Measurements from ENCODE around the gene RAB33B.
"Not testable (repeated sequence)": the region's sequence is repeated elsewhere in the genome, so short reads cannot be mapped to it uniquely, and the experiment has no call there.

Gene RAB33B

DNA sequence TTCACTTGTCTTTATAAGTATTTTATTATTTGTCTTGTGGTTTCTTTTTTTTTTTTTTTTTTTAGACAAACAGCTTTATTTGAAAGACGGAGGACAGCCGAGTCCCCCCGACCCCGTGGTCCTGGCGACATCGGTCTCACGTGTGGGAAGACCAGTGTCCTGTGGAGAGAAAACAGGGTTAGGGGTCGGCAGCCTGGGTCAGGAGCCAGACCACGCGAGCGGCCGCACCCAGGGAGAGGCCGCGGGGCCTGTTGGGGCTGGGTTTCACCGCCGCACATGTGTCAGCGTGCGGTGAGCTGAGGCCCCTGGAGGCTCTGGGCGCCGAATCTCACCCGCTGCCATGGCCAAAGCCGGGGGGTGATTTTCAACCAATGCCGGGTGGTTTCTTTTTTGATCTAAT is 17.8 kb upstream of the RAB33B start:
- no peak for DNase-seq
- peaks cover 98% of the 10 kb centered on the region for H3K36me3 Mint-ChIP-seq (ENCODE audit: low read depth)
- no peak overlapping the region for H3K27ac Mint-ChIP-seq
- peaks cover 97% of the 10 kb centered on the region for H3K9me3 Mint-ChIP-seq
- peaks cover 3% of the 10 kb centered on the region for H3K27me3 Mint-ChIP-seq (ENCODE audit: low read depth, poor library complexity)
- H3K4me3 Mint-ChIP-seq, result no peak overlapping the region
- TF ChIP-seq, protein P1, sequence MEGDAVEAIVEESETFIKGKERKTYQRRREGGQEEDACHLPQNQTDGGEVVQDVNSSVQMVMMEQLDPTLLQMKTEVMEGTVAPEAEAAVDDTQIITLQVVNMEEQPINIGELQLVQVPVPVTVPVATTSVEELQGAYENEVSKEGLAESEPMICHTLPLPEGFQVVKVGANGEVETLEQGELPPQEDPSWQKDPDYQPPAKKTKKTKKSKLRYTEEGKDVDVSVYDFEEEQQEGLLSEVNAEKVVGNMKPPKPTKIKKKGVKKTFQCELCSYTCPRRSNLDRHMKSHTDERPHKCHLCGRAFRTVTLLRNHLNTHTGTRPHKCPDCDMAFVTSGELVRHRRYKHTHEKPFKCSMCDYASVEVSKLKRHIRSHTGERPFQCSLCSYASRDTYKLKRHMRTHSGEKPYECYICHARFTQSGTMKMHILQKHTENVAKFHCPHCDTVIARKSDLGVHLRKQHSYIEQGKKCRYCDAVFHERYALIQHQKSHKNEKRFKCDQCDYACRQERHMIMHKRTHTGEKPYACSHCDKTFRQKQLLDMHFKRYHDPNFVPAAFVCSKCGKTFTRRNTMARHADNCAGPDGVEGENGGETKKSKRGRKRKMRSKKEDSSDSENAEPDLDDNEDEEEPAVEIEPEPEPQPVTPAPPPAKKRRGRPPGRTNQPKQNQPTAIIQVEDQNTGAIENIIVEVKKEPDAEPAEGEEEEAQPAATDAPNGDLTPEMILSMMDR (IDR thresholded peaks at IDR 0.05), result no peak
- H3K4me1 Mint-ChIP-seq, result no peaks in the 10 kb centered on the region

DNA sequence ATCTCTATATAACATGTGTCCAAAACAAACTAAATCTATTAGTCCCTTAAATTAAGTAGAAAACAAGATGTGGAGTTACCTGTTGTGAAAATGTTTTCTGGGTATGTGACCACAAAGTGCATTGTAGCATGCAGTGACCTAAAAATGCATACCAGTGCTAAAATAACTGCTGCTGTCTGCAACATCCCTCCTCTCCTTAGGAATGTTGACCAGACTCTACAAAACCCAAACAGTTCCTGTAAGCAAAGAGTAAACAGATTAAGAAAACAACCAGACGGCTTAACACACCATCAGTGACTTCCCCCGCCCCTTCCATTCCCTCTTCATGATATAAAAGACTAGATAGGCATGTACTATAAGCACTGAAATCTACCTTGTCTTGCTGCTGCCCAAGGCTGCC is 15.8 kb upstream of the RAB33B start:
- Mint-ChIP-seq H3K9me3 (peaks cover 93% of the 10 kb centered on the region), H3K27ac (no peak overlapping the region), H3K27me3 (ENCODE audit: low read depth, poor library complexity) (no peaks in the 10 kb centered on the region), H3K4me3 (no peak overlapping the region), H3K36me3 (ENCODE audit: low read depth) (peaks cover 98% of the 10 kb centered on the region), H3K4me1 (no peaks in the 10 kb centered on the region)
- DNase-seq, result no peak
- TF ChIP-seq, protein P1 (IDR thresholded peaks at IDR 0.05), result no peak

DNA sequence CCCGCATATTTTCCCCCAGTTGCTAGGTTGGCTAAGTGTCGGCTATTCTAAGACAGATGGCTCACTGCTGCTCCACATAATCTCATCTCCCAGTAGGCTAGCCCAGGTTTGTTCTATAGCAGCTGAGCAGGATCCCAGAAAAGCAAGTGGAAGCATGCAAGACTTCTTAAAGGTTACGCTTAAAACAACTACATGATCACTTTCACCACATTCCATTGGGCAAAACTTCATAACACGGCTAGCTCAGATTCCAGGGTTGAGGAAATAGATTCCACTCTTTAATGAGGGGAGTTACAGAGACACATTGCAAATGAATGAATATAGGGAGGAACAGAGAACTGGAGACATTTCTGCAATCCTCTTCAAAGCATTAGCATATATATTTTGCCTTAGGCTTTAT is 12.9 kb upstream of the RAB33B start:
- no peak for DNase-seq
- TF ChIP-seq, protein P1 (IDR thresholded peaks at IDR 0.05), result no peak
- peaks cover 81% of the 10 kb centered on the region for H3K9me3 Mint-ChIP-seq
- peaks cover 96% of the 10 kb centered on the region for H3K36me3 Mint-ChIP-seq (ENCODE audit: low read depth)
- no peaks in the 10 kb centered on the region for H3K4me1 Mint-ChIP-seq
- no peak overlapping the region for H3K4me3 Mint-ChIP-seq
- H3K27ac Mint-ChIP-seq, result no peak overlapping the region
- H3K27me3 Mint-ChIP-seq (ENCODE audit: low read depth, poor library complexity), result no peaks in the 10 kb centered on the region

DNA sequence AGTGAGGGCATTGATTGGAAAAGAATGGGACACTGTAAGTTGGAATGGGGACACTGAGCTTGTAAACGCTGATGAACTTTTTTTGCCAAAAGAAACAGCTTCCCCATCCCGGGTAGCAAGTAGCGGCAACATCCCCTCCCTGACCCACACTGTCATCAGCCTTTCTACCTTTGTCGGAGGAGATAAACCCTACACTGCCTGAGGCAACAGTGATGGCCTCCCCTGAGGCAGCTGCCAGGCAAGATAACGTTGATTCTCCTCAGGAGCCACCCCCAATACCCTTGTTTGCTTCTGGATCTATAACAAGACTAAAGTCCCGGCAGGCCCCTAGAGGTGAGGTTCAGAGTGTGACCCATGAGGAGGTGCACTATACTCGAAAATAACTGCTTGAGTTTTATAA is 10.3 kb upstream of the RAB33B start:
- no peak overlapping the region for H3K27ac Mint-ChIP-seq
- H3K4me1 Mint-ChIP-seq, result no peaks in the 10 kb centered on the region
- peaks cover 74% of the 10 kb centered on the region for H3K9me3 Mint-ChIP-seq
- no peaks in the 10 kb centered on the region for H3K27me3 Mint-ChIP-seq (ENCODE audit: low read depth, poor library complexity)
- DNase-seq, result no peak
- peaks cover 95% of the 10 kb centered on the region for H3K36me3 Mint-ChIP-seq (ENCODE audit: low read depth)
- TF ChIP-seq, protein P1 (IDR thresholded peaks at IDR 0.05), result no peak
- no peak overlapping the region for H3K4me3 Mint-ChIP-seq

DNA sequence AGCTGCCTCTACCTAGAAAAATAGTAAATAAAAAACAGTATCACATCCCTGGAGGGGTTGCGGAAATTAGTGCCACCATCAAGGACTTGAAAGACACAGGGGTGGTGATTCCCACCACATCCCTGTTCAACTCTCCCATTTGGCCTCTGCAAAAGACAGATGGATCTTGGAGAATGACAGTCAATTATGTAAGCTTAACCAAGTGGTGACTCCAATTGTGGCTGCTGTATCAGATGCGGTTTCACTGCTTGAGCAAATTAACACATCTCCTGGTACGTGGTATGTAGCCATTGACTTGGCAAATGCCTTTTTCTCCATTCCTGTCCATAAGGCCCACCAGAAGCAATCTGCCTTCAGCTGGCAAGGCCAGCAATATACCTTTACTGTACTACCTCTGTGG is 9.0 kb upstream of the RAB33B start:
- H3K4me3 Mint-ChIP-seq; DNase-seq; H3K4me1 Mint-ChIP-seq; H3K27ac Mint-ChIP-seq; H3K27me3 Mint-ChIP-seq (ENCODE audit: low read depth, poor library complexity): not testable (repeated sequence)
- Mint-ChIP-seq H3K36me3 (ENCODE audit: low read depth) (peaks cover 95% of the 10 kb centered on the region), H3K9me3 (peaks cover 72% of the 10 kb centered on the region)

DNA sequence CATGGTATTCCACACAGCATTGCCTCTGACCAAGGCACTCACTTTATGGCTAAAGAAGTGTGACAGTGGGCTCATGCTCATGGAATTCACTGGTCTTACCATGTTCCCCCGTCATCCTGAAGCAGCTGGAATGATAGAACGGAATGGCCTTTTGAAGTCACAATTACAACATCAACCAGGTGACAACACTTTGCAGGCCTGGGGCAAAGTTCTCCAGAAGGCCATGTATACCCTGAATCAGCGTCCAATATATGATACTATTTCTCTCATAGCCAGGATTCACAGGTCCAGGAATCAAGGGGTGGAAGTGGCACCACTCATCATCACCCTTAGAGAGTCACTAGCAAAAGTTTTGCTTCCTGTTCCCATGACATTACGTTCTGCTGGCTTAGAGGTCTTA is 6.8 kb upstream of the RAB33B start:
- not testable (repeated sequence) for DNase-seq; H3K4me1 Mint-ChIP-seq; H3K27ac Mint-ChIP-seq; H3K4me3 Mint-ChIP-seq; H3K27me3 Mint-ChIP-seq (ENCODE audit: low read depth, poor library complexity)
- peaks cover 87% of the 10 kb centered on the region for H3K36me3 Mint-ChIP-seq (ENCODE audit: low read depth)
- H3K9me3 Mint-ChIP-seq, result peaks cover 55% of the 10 kb centered on the region

DNA sequence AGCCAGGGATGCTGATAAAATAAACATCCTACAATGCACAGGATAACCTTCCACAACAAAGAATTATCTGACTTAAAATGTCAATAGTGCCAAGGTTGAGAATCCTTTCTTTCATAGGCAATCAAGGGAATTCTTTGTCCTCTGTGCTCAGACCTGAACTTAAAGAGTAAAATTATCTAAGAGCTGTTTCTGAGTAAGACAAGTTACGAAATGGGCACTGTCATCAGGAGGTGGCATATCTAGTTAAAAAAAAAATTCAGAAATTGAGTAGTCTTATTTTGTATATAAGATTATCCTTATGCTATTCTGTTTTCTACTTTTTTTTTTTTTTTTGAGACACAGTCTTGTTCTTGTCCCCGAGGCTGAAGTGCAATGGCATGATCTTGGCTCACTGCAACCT is 3.3 kb upstream of the RAB33B start:
- Mint-ChIP-seq H3K36me3 (ENCODE audit: low read depth) (peaks cover 59% of the 10 kb centered on the region), H3K4me1 (peaks cover 31% of the 10 kb centered on the region), H3K27ac (no peak overlapping the region), H3K9me3 (peaks cover 35% of the 10 kb centered on the region), H3K4me3 (no peak overlapping the region), H3K27me3 (ENCODE audit: low read depth, poor library complexity) (peaks cover 4% of the 10 kb centered on the region)
- no peak for DNase-seq
- TF ChIP-seq, protein P1 (IDR thresholded peaks at IDR 0.05), result no peak
